Loucy (cell line): Measurements from ENCODE around the gene ADORA1.

ENCODE experiments used
- CTCF ChIP-seq: fragments of 200-600 bp; sonication (generic); conservative IDR thresholded peaks from 2 replicates; pipeline ENCODE4 v1.5.1; 2014; ENCODE audit warnings: mild to moderate bottlenecking, antibody characterized with exemption, low read length
- EZH2phosphoT487 ChIP-seq: fragments of 200-600 bp; IDR thresholded peaks from 2 replicates; pipeline ENCODE4 v1.6.1; 2018; ENCODE audit warnings: antibody characterized with exemption, mild to moderate bottlenecking, moderate library complexity, borderline replicate concordance

GRCh38 chr1:203168991-203169390, 41.5 kb downstream of the ADORA1 start:
- no peak for TF ChIP-seq CTCF
- TF ChIP-seq EZH2phosphoT487 = no peak
